ENCODE data around the gene RAB34. TPM values are rescaled to one million over a fixed set of nuclear protein-coding genes. Genes with fewer than 3 reads are reported as not detected.

Gene RAB34
- total and polyA plus RNA-seq, 9 of the 15 experiments (the other 6 are each of a cell fraction or from before 2014, with no cell fraction given) = 0.07 to 3.8 (median 0.46) TPM; not detected in 1

DNA sequence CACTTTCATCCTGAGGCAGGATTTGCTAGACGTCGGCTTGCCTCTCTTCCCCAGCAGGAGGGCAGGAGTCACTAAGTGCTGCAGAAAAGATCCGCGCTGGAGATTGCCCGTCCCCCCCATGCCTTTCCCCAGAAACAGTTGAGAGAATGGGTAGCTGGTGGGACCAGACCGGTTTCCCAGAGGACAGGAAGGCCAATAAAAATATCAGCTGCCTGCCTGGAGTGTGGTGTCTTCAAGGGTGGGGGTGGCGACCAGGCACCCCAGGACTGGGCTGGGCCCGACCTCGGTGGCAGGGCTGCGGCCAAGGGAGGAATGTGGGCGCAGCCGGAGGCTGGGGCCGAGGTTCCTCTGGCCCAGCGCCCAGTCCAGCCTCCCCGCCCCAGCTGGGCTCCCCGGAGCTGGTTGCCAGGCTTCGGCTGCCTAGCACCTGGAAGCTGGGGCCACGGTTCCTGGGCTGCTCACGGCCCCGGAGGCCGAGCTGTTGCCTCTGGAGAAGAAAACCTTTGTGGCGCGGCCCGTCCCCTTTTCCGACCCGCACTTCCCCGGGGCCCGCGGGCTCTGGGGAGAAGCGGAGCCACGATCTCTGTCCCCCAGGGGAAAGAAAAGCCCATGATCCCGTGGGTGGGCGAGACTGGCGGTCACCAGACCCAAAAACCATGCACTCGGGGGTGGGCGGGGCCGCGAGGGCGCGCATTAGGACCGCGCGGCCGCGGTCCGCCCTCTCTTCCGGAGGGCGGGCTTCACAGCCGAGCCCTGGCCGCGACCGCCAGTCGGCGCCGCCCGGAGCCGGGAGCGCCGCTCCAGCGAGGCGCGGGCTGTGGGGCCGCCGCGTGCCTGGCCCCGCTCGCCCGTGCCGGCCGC lies 25.8 kb upstream of the RAB34 start, which contains the start of gene TRAF4 (continued):
- TF ChIP-seq, protein P1, sequence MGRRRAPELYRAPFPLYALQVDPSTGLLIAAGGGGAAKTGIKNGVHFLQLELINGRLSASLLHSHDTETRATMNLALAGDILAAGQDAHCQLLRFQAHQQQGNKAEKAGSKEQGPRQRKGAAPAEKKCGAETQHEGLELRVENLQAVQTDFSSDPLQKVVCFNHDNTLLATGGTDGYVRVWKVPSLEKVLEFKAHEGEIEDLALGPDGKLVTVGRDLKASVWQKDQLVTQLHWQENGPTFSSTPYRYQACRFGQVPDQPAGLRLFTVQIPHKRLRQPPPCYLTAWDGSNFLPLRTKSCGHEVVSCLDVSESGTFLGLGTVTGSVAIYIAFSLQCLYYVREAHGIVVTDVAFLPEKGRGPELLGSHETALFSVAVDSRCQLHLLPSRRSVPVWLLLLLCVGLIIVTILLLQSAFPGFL (CRISPR knock-in tag; IDR thresholded peaks at IDR 0.05) = 0 out of 2 replicates have a peak, but pooled peaks have one; percentile 83
- no peak for TF ChIP-seq RBM17 (IDR thresholded peaks at IDR 0.05; ENCODE audit: borderline replicate concordance, low read depth, low read length)
- 0 out of 2 replicates have a peak, but pooled peaks have one; percentile 32 for TF ChIP-seq CBX5 (IDR thresholded peaks at IDR 0.05; ENCODE audit: borderline replicate concordance, low read depth)
- TF ChIP-seq POLR2AphosphoS5 (IDR thresholded peaks at IDR 0.05; ENCODE audit: control insufficient read depth, insufficient read depth, low read depth, low read length) = peak; percentile 80
- TF ChIP-seq, protein P2, sequence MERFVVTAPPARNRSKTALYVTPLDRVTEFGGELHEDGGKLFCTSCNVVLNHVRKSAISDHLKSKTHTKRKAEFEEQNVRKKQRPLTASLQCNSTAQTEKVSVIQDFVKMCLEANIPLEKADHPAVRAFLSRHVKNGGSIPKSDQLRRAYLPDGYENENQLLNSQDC (CRISPR knock-in tag; IDR thresholded peaks at IDR 0.05) = 0 out of 2 replicates have a peak, but pooled peaks have one; percentile 1
- 0 out of 4 replicates have a peak, but pooled peaks of 1 of the 2 experiments have one; percentile 12 for TF ChIP-seq FOXK2 (conservative IDR thresholded peaks at IDR 0.05 in 1 of 2, IDR thresholded peaks at IDR 0.05 in 1 of 2; ENCODE audit: low read depth in 2 of 2)
- no peak for TF ChIP-seq ZNF3 (CRISPR knock-in tag; IDR thresholded peaks at IDR 0.05)
- TF ChIP-seq, protein P3, sequence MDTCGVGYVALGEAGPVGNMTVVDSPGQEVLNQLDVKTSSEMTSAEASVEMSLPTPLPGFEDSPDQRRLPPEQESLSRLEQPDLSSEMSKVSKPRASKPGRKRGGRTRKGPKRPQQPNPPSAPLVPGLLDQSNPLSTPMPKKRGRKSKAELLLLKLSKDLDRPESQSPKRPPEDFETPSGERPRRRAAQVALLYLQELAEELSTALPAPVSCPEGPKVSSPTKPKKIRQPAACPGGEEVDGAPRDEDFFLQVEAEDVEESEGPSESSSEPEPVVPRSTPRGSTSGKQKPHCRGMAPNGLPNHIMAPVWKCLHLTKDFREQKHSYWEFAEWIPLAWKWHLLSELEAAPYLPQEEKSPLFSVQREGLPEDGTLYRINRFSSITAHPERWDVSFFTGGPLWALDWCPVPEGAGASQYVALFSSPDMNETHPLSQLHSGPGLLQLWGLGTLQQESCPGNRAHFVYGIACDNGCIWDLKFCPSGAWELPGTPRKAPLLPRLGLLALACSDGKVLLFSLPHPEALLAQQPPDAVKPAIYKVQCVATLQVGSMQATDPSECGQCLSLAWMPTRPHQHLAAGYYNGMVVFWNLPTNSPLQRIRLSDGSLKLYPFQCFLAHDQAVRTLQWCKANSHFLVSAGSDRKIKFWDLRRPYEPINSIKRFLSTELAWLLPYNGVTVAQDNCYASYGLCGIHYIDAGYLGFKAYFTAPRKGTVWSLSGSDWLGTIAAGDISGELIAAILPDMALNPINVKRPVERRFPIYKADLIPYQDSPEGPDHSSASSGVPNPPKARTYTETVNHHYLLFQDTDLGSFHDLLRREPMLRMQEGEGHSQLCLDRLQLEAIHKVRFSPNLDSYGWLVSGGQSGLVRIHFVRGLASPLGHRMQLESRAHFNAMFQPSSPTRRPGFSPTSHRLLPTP (IDR thresholded peaks at IDR 0.05; ENCODE audit: borderline replicate concordance, extremely low read depth, insufficient read length) = no peak
- TF ChIP-seq, protein P4, sequence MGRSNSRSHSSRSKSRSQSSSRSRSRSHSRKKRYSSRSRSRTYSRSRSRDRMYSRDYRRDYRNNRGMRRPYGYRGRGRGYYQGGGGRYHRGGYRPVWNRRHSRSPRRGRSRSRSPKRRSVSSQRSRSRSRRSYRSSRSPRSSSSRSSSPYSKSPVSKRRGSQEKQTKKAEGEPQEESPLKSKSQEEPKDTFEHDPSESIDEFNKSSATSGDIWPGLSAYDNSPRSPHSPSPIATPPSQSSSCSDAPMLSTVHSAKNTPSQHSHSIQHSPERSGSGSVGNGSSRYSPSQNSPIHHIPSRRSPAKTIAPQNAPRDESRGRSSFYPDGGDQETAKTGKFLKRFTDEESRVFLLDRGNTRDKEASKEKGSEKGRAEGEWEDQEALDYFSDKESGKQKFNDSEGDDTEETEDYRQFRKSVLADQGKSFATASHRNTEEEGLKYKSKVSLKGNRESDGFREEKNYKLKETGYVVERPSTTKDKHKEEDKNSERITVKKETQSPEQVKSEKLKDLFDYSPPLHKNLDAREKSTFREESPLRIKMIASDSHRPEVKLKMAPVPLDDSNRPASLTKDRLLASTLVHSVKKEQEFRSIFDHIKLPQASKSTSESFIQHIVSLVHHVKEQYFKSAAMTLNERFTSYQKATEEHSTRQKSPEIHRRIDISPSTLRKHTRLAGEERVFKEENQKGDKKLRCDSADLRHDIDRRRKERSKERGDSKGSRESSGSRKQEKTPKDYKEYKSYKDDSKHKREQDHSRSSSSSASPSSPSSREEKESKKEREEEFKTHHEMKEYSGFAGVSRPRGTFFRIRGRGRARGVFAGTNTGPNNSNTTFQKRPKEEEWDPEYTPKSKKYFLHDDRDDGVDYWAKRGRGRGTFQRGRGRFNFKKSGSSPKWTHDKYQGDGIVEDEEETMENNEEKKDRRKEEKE (IDR thresholded peaks at IDR 0.05; ENCODE audit: borderline replicate concordance in 1 of 2, control insufficient read depth in 1 of 2, low read depth in 2 of 2, low read length in 1 of 2) = peak in 1 of 2 experiments; percentile 83; a peak in 2 of 4 replicates
- TF ChIP-seq YY1 (IDR thresholded peaks at IDR 0.05; ENCODE audit: borderline replicate concordance in 1 of 3, control insufficient read depth in 1 of 3, extremely low read depth in 1 of 3, insufficient read depth in 3 of 3, insufficient read length in 1 of 3, insufficient replicate concordance in 2 of 3, low read depth in 1 of 3, low read length in 2 of 3) = peak in 2 of 3 experiments; percentile 3 to 87
- no peak for TF ChIP-seq NFXL1 (CRISPR knock-in tag; IDR thresholded peaks at IDR 0.05)
- peak; percentile 64; the same call in 1 of the 2 replicates for TF ChIP-seq ZKSCAN1 (IDR thresholded peaks at IDR 0.05; ENCODE audit: low read depth, low read length)
- TF ChIP-seq NCOA2 (IDR thresholded peaks at IDR 0.05; ENCODE audit: partially characterized antibody in 2 of 2) = no peak
- TF ChIP-seq, protein P5, sequence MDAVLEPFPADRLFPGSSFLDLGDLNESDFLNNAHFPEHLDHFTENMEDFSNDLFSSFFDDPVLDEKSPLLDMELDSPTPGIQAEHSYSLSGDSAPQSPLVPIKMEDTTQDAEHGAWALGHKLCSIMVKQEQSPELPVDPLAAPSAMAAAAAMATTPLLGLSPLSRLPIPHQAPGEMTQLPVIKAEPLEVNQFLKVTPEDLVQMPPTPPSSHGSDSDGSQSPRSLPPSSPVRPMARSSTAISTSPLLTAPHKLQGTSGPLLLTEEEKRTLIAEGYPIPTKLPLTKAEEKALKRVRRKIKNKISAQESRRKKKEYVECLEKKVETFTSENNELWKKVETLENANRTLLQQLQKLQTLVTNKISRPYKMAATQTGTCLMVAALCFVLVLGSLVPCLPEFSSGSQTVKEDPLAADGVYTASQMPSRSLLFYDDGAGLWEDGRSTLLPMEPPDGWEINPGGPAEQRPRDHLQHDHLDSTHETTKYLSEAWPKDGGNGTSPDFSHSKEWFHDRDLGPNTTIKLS (IDR thresholded peaks at IDR 0.05; ENCODE audit: borderline replicate concordance, low read depth) = peak; percentile 31
